SK-N-MC (cell line): Measurements from ENCODE around the gene TXK.

Source experiments
- EZH2 ChIP-seq: fragments of 200-600 bp; sonication (generic); IDR thresholded peaks from one replicate; pipeline ENCODE4 v1.6.1; 2017; ENCODE audit warnings: antibody characterized with exemption
- POLR2AphosphoS5 ChIP-seq: IDR thresholded peaks from 2 replicates; pipeline ENCODE4 v1.6.1; 2012; ENCODE audit warnings: mild to moderate bottlenecking, low read depth, low read length, borderline replicate concordance

DNA sequence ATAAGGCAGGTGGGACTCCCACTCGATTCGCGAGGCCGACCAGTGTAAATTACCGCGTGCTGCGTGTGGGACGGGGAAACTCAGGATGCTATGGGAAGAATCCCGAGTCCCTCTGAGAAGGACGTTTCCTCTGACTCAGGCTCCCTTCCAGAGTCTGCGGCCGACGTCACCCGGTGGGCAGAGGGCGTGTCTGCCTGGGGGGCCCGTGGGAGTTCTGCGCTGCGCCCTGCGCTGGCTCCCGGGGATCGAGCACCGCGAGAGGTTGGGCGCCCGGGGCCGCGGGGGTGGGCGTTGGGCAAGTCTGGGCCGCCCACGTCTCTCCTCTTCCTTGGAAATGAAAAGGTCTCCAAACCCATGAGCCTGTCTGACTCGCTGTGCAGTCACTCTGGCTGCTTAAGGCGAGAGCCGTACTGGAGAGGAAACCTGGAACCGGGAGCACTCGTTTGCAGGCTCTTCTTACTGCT is 116.9 kb downstream of the TXK start:
- TF ChIP-seq EZH2 (no peak), POLR2AphosphoS5 (no peak)
